ENCODE results near the gene PIP5K1B.

Gene PIP5K1B

DNA sequence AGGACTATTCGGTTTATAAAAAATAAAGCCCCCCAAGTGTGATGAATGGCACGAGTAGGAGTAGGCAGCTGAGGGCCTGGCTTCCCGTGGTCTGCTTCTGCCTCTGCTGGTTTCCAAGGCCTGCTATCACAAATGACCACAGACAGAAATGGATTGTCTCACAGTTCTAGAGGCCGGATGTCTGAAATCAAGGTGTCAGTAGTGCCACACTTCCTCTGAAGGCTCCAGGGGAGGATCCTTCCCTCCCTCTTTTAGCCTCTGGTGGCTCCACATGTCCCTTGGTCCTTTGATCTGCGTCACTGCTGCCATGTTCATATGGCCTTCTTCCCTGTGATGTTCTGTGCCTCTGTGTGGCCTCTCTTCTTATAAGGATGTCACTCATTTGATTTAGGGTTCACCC is 293.8 kb downstream of the PIP5K1B start:
- no peak for ATAC-seq
- TF ChIP-seq CSDC2 (CRISPR knock-in tag; IDR thresholded peaks at IDR 0.05) (no peak), ISL1 (CRISPR knock-in tag; IDR thresholded peaks at IDR 0.05) (no peak), ZFP30 (CRISPR knock-in tag; IDR thresholded peaks at IDR 0.05) (no peak), GLIS3 (CRISPR knock-in tag; IDR thresholded peaks at IDR 0.05) (no peak), TCF4 (CRISPR knock-in tag; IDR thresholded peaks at IDR 0.05; ENCODE audit: borderline replicate concordance) (no peak), CSRNP3 (CRISPR knock-in tag; IDR thresholded peaks at IDR 0.05) (no peak), ZNF565 (CRISPR knock-in tag; conservative IDR thresholded peaks at IDR 0.05; ENCODE audit: low read depth) (no peak), ESRRG (CRISPR knock-in tag; IDR thresholded peaks at IDR 0.05) (no peak), OSR1 (CRISPR knock-in tag; IDR thresholded peaks at IDR 0.05) (no peak), POU6F1 (CRISPR knock-in tag; IDR thresholded peaks at IDR 0.05; ENCODE audit: borderline replicate concordance, low read depth) (no peak), ZNF70 (CRISPR knock-in tag; IDR thresholded peaks at IDR 0.05) (no peak), ZC3H10 (CRISPR knock-in tag; IDR thresholded peaks at IDR 0.05) (no peak), TOX (CRISPR knock-in tag; IDR thresholded peaks at IDR 0.05; ENCODE audit: borderline replicate concordance) (no peak), PPARA (CRISPR knock-in tag; IDR thresholded peaks at IDR 0.05; ENCODE audit: borderline replicate concordance) (no peak)
- TF ChIP-seq, protein P1, sequence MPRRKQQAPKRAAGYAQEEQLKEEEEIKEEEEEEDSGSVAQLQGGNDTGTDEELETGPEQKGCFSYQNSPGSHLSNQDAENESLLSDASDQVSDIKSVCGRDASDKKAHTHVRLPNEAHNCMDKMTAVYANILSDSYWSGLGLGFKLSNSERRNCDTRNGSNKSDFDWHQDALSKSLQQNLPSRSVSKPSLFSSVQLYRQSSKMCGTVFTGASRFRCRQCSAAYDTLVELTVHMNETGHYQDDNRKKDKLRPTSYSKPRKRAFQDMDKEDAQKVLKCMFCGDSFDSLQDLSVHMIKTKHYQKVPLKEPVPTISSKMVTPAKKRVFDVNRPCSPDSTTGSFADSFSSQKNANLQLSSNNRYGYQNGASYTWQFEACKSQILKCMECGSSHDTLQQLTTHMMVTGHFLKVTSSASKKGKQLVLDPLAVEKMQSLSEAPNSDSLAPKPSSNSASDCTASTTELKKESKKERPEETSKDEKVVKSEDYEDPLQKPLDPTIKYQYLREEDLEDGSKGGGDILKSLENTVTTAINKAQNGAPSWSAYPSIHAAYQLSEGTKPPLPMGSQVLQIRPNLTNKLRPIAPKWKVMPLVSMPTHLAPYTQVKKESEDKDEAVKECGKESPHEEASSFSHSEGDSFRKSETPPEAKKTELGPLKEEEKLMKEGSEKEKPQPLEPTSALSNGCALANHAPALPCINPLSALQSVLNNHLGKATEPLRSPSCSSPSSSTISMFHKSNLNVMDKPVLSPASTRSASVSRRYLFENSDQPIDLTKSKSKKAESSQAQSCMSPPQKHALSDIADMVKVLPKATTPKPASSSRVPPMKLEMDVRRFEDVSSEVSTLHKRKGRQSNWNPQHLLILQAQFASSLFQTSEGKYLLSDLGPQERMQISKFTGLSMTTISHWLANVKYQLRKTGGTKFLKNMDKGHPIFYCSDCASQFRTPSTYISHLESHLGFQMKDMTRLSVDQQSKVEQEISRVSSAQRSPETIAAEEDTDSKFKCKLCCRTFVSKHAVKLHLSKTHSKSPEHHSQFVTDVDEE (CRISPR knock-in tag; IDR thresholded peaks at IDR 0.05): no peak

GRCh38 chr9:68999393-69000105 is 294.5 kb downstream of the PIP5K1B start:
- peak; percentile 92 for ATAC-seq
- TF ChIP-seq RARB (CRISPR knock-in tag; IDR thresholded peaks at IDR 0.05): no peak
- no peak for TF ChIP-seq ZFP30 (CRISPR knock-in tag; IDR thresholded peaks at IDR 0.05)
- no peak for TF ChIP-seq ZNF70 (CRISPR knock-in tag; IDR thresholded peaks at IDR 0.05)
- TF ChIP-seq ESRRG (CRISPR knock-in tag; IDR thresholded peaks at IDR 0.05): no peak

DNA sequence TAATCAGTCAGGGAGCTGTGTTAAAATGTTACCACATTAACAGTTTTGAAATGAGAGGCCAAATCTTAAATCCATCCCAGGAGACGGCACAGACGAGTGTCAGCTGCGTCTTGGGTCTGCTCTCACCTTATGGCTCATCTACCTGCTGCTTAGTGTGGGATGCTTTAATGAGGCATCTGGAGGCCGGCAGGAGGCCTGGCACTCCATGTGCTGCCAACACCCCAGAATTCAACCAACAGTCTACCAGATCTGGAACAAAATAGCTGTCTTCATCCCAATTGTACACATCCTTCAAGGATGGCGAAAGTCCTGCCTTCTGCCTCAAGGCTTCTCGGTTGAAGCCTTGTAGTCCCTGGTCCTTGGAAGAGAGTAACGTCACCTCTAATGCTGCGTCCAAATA is 296.9 kb downstream of the PIP5K1B start:
- TF ChIP-seq RARB (CRISPR knock-in tag; IDR thresholded peaks at IDR 0.05): no peak
- TF ChIP-seq ESRRG (CRISPR knock-in tag; IDR thresholded peaks at IDR 0.05): no peak
- no peak for TF ChIP-seq ARNTL (CRISPR knock-in tag; IDR thresholded peaks at IDR 0.05; ENCODE audit: borderline replicate concordance, low read depth)
- TF ChIP-seq GLIS3 (CRISPR knock-in tag; IDR thresholded peaks at IDR 0.05): no peak
- no peak for TF ChIP-seq ZNF70 (CRISPR knock-in tag; IDR thresholded peaks at IDR 0.05)
- no peak for TF ChIP-seq PPARA (CRISPR knock-in tag; IDR thresholded peaks at IDR 0.05; ENCODE audit: borderline replicate concordance)
- no peak for TF ChIP-seq ZNF565 (CRISPR knock-in tag; conservative IDR thresholded peaks at IDR 0.05; ENCODE audit: low read depth)
- no peak for TF ChIP-seq ZC3H10 (CRISPR knock-in tag; IDR thresholded peaks at IDR 0.05)
- no peak for ATAC-seq

DNA sequence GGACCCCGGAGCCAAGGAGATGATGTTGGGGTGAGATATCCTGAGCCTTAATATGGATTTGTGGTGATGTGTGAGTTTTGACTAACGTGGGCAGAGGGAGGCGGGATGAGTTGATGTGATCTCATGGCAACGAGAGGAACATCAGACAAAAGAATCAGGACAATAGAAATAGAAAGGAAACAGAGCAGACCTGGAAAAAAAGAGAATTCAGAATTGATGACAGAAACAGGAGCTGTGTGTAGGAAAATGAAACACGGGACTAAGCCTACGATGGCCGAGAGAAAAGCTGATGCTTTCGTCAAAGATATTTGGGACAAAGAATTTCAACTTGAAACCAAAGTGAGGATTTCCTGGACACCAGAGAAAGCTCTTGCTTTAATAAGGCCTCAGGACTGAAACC is 298.0 kb downstream of the PIP5K1B start:
- no peak for ATAC-seq
- no peak for TF ChIP-seq BACH2 (CRISPR knock-in tag; IDR thresholded peaks at IDR 0.05; ENCODE audit: borderline replicate concordance)
- TF ChIP-seq, protein P2, sequence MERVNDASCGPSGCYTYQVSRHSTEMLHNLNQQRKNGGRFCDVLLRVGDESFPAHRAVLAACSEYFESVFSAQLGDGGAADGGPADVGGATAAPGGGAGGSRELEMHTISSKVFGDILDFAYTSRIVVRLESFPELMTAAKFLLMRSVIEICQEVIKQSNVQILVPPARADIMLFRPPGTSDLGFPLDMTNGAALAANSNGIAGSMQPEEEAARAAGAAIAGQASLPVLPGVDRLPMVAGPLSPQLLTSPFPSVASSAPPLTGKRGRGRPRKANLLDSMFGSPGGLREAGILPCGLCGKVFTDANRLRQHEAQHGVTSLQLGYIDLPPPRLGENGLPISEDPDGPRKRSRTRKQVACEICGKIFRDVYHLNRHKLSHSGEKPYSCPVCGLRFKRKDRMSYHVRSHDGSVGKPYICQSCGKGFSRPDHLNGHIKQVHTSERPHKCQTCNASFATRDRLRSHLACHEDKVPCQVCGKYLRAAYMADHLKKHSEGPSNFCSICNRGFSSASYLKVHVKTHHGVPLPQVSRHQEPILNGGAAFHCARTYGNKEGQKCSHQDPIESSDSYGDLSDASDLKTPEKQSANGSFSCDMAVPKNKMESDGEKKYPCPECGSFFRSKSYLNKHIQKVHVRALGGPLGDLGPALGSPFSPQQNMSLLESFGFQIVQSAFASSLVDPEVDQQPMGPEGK (CRISPR knock-in tag; IDR thresholded peaks at IDR 0.05; ENCODE audit: borderline replicate concordance): no peak
- no peak for TF ChIP-seq GLIS3 (CRISPR knock-in tag; IDR thresholded peaks at IDR 0.05)
- TF ChIP-seq OSR1 (CRISPR knock-in tag; IDR thresholded peaks at IDR 0.05): no peak
- no peak for TF ChIP-seq ARNTL (CRISPR knock-in tag; IDR thresholded peaks at IDR 0.05; ENCODE audit: borderline replicate concordance, low read depth)
- TF ChIP-seq POU6F1 (CRISPR knock-in tag; IDR thresholded peaks at IDR 0.05; ENCODE audit: borderline replicate concordance, low read depth): no peak
- no peak for TF ChIP-seq ZC3H10 (CRISPR knock-in tag; IDR thresholded peaks at IDR 0.05)
- TF ChIP-seq CREB5 (CRISPR knock-in tag; IDR thresholded peaks at IDR 0.05; ENCODE audit: low read depth): no peak

Measured in SK-N-SH treated with all-trans-retinoic acid at 6 μM for 48 hours (cell line).